Neural cell (in vitro differentiated cells): Measurements from ENCODE around the gene GJB2. TPM values are rescaled to one million over a fixed set of nuclear protein-coding genes. Genes with fewer than 3 reads are reported as not detected.

ENCODE experiments used
- H2AFZ ChIP-seq: fragments of 200-600, 300-800 bp; sonication (generic), shearing (Covaris generic); 2 replicates; pipeline ENCODE4 v1.6.0; 2014; ENCODE audit warnings: low read depth, mild to moderate bottlenecking, antibody characterized with exemption, low read length, moderate library complexity
- H3F3A ChIP-seq: fragments of 200-600 bp; shearing (Covaris generic); 2 replicates; pipeline ENCODE4 v1.6.1; 2016; ENCODE audit warnings: mild to moderate bottlenecking, moderate library complexity, mixed read lengths, antibody characterized with exemption, low read length; ENCODE audit not compliant: insufficient read depth, poor library complexity, severe bottlenecking
- H3K27ac ChIP-seq: fragments of 200-600, 300-800 bp; sonication (generic), shearing (Covaris generic); 2 replicates; pipeline ENCODE4 v1.5.1; 2014; ENCODE audit warnings: mild to moderate bottlenecking, low read length, moderate library complexity
- H3K27me3 ChIP-seq: fragments of 300-800, 200-600 bp; sonication (generic), shearing (Covaris generic); 2 replicates; pipeline ENCODE4 v1.6.0; 2014; ENCODE audit warnings: mild to moderate bottlenecking, low read depth, low read length, moderate library complexity; ENCODE audit not compliant: insufficient read depth
- H3K36me3 ChIP-seq: fragments of 300-800, 200-600 bp; sonication (generic), shearing (Covaris generic); 2 replicates; pipeline ENCODE4 v1.5.1; 2014; ENCODE audit warnings: mild to moderate bottlenecking, antibody characterized with exemption, low read length, moderate library complexity; ENCODE audit not compliant: insufficient read depth
- H3K4me2 ChIP-seq: fragments of 300-800, 200-600 bp; sonication (generic), shearing (Covaris generic); 2 replicates; pipeline ENCODE4 v1.6.0; 2014; ENCODE audit warnings: mild to moderate bottlenecking, low read length
- H3K4me3 ChIP-seq: fragments of 300-800, 200-600 bp; sonication (generic), shearing (Covaris generic); 2 replicates; pipeline ENCODE4 v1.5.1; 2014; ENCODE audit warnings: mild to moderate bottlenecking, low read length, moderate library complexity
- H3K79me2 ChIP-seq: fragments of 200-600 bp; shearing (Covaris generic); replicated peaks from 2 replicates; pipeline ENCODE4 v1.6.0; 2014; ENCODE audit warnings: mild to moderate bottlenecking, low read length, moderate library complexity; ENCODE audit not compliant: insufficient read depth
- H3K9ac ChIP-seq: fragments of 300-800, 200-600 bp; sonication (generic), shearing (Covaris generic); 2 replicates; pipeline ENCODE4 v1.6.1; 2016; ENCODE audit warnings: mild to moderate bottlenecking, low read length, mixed read lengths
- H3K9me2 ChIP-seq: fragments of 200-600 bp; shearing (Covaris generic); 2 replicates; pipeline ENCODE4 v1.6.1; 2016; ENCODE audit warnings: mild to moderate bottlenecking, low read length, mixed read lengths; ENCODE audit not compliant: insufficient read depth
- H3K9me3 ChIP-seq: fragments of 200-600, 300-800 bp; sonication (generic), shearing (Covaris generic); 2 replicates; pipeline ENCODE4 v1.6.1; 2016; ENCODE audit warnings: mild to moderate bottlenecking, mixed run types, low read length, moderate library complexity, mixed read lengths
- H4K20me1 ChIP-seq: fragments of 200-600 bp; shearing (Covaris generic); 2 replicates; pipeline ENCODE4 v1.6.1; 2016; ENCODE audit warnings: mild to moderate bottlenecking, mixed run types; ENCODE audit not compliant: insufficient read depth
- EP300 ChIP-seq: fragments of 450-650 bp; conservative IDR thresholded peaks from 2 replicates; pipeline ENCODE4 v1.6.1; 2014; ENCODE audit warnings: antibody characterized with exemption, mild to moderate bottlenecking, moderate library complexity; ENCODE audit not compliant: poor library complexity, severe bottlenecking
- EZH2 ChIP-seq: fragments of 200-600, 300-800 bp; shearing (Covaris generic), sonication (generic); IDR thresholded peaks from 2 replicates; pipeline ENCODE4 v1.6.1; 2014; ENCODE audit warnings: antibody characterized with exemption, low read length, borderline replicate concordance, mild to moderate bottlenecking; ENCODE audit not compliant: insufficient read depth, poor library complexity, severe bottlenecking
- MXI1 ChIP-seq: fragments of 450-650 bp; conservative IDR thresholded peaks from 2 replicates; pipeline ENCODE4 v1.6.1; 2014; ENCODE audit warnings: antibody characterized with exemption, mild to moderate bottlenecking; ENCODE audit not compliant: poor library complexity, severe bottlenecking
- POLR2AphosphoS5 ChIP-seq: IDR thresholded peaks from 2 replicates; pipeline ENCODE4 v1.6.1; 2012
- RAD21 ChIP-seq: fragments of 450-650 bp; conservative IDR thresholded peaks from 2 replicates; pipeline ENCODE4 v1.6.1; 2014; ENCODE audit warnings: antibody characterized with exemption, mild to moderate bottlenecking, moderate library complexity
- SMC3 ChIP-seq: fragments of 450-650 bp; conservative IDR thresholded peaks from 2 replicates; pipeline ENCODE4 v1.6.1; 2014; ENCODE audit warnings: antibody characterized with exemption, mild to moderate bottlenecking, moderate library complexity; ENCODE audit not compliant: poor library complexity
- TAF1 ChIP-seq: IDR thresholded peaks from 2 replicates; pipeline ENCODE4 v1.6.1; 2012; ENCODE audit warnings: low read depth
- polyA plus RNA-seq: library from polyadenylated mRNA; depleted of rRNA; stranded (reverse); fragments of >200 nt; gene quantifications from 2 replicates; pipeline ENCODE4 v1.2.3, GENCODE V29; 2014
- TF ChIP-seq, protein P1 (sequence below): IDR thresholded peaks from 2 replicates; pipeline ENCODE4 v1.6.1; 2012; ENCODE audit warnings: borderline replicate concordance
- TF ChIP-seq, protein P2 (sequence below): fragments of 450-650 bp; IDR thresholded peaks from 2 replicates; pipeline ENCODE4 v1.5.1; 2014; ENCODE audit warnings: antibody characterized with exemption, mild to moderate bottlenecking, moderate library complexity; ENCODE audit not compliant: poor library complexity, severe bottlenecking

Gene GJB2
- polyA plus RNA-seq, 1 donor from 2014 or later, result not detected

DNA sequence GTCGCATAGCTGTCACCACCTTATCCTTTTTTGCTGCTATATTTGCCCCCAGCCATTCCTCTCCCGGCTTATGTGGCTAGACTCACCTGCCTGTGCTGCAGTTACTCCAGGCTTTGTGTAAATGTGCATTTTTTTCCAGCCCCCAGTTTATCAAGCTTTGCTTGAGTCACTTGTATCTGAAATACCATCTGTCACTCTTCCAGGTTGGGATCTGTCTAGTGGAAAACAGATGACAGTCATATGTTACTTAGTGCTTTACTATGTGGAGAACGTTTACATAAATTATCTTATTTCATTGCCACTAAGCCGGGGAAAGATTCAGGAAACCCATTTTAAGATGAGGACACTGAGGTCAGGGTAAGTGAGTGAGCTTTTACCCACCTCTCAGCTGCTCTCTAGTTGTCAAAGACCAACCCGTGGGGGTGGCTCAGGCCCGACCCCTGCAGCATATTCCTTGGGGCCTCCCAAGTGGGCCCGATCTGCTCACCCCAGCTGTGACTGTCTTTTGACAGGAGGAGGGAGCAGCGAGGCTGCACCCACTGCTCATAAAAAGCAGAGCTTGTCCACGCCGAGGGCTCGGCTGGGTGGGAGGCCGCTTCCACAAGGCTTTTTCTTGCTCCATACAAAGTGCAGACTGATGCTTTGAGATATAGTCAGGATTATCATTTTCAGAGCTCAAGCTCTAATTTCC is 7.2 kb downstream of the GJB2 start:
- Histone ChIP-seq H3K27me3 (peaks cover 8% of the 10 kb centered on the region), H3K9me2 (no peaks in the 10 kb centered on the region), H3K79me2 (no peaks in the 10 kb centered on the region), H3K4me3 (no peak overlapping the region), H3K27ac (no peak overlapping the region), H3K36me3 (no peaks in the 10 kb centered on the region), H4K20me1 (no peaks in the 10 kb centered on the region), H2AFZ (no peak overlapping the region), H3K4me2 (no peak overlapping the region), H3K9ac (no peak overlapping the region), H3K9me3 (no peaks in the 10 kb centered on the region), H3F3A (no peaks in the 10 kb centered on the region)
- TF ChIP-seq POLR2AphosphoS5, result no peak
- no peak for TF ChIP-seq TAF1
- TF ChIP-seq EP300, result no peak
- no peak for TF ChIP-seq EZH2
- no peak for TF ChIP-seq MXI1
- no peak for TF ChIP-seq SMC3
- TF ChIP-seq, protein P1, sequence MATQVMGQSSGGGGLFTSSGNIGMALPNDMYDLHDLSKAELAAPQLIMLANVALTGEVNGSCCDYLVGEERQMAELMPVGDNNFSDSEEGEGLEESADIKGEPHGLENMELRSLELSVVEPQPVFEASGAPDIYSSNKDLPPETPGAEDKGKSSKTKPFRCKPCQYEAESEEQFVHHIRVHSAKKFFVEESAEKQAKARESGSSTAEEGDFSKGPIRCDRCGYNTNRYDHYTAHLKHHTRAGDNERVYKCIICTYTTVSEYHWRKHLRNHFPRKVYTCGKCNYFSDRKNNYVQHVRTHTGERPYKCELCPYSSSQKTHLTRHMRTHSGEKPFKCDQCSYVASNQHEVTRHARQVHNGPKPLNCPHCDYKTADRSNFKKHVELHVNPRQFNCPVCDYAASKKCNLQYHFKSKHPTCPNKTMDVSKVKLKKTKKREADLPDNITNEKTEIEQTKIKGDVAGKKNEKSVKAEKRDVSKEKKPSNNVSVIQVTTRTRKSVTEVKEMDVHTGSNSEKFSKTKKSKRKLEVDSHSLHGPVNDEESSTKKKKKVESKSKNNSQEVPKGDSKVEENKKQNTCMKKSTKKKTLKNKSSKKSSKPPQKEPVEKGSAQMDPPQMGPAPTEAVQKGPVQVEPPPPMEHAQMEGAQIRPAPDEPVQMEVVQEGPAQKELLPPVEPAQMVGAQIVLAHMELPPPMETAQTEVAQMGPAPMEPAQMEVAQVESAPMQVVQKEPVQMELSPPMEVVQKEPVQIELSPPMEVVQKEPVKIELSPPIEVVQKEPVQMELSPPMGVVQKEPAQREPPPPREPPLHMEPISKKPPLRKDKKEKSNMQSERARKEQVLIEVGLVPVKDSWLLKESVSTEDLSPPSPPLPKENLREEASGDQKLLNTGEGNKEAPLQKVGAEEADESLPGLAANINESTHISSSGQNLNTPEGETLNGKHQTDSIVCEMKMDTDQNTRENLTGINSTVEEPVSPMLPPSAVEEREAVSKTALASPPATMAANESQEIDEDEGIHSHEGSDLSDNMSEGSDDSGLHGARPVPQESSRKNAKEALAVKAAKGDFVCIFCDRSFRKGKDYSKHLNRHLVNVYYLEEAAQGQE, result no peak
- TF ChIP-seq, protein P2, sequence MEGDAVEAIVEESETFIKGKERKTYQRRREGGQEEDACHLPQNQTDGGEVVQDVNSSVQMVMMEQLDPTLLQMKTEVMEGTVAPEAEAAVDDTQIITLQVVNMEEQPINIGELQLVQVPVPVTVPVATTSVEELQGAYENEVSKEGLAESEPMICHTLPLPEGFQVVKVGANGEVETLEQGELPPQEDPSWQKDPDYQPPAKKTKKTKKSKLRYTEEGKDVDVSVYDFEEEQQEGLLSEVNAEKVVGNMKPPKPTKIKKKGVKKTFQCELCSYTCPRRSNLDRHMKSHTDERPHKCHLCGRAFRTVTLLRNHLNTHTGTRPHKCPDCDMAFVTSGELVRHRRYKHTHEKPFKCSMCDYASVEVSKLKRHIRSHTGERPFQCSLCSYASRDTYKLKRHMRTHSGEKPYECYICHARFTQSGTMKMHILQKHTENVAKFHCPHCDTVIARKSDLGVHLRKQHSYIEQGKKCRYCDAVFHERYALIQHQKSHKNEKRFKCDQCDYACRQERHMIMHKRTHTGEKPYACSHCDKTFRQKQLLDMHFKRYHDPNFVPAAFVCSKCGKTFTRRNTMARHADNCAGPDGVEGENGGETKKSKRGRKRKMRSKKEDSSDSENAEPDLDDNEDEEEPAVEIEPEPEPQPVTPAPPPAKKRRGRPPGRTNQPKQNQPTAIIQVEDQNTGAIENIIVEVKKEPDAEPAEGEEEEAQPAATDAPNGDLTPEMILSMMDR, result no peak
- TF ChIP-seq RAD21, result no peak

DNA sequence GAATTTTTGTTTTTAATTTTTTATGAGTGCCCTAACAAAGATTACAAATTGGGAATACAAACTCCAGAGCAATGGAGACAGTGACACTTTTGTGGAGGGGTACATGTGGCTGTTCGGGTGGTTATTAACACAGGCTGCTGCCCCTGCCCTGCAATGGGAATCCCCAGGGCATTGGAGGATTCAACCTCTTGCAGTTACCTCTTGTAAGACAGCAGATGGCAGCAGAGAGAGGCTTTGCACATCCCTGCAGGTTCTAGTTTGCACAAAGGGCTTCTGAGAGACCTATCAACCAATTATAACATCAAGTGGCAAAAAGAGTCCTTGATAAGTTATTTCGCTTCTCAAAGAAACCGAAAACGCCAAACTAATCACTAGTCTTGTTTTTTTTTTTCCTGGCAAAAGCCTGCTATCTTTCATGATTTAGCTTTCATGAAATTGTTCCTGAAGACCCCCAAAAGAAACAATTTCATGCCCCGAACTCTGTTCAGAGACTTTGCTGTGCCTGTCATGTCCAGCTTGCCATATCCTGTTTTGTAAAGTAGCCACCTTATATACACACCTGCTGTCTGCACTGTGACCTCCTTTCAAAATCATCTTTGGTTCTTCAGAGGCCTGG is 10.4 kb downstream of the GJB2 start:
- TF ChIP-seq, protein P1, result no peak
- TF ChIP-seq SMC3 (peak; percentile 83), RAD21 (peak; percentile 78), EZH2 (no peak), POLR2AphosphoS5 (no peak), EP300 (no peak), TAF1 (no peak), MXI1 (no peak)
- TF ChIP-seq, protein P2, result peak; percentile 87
- H3K9me2 ChIP-seq, result no peaks in the 10 kb centered on the region
- H3K9me3 ChIP-seq, result no peaks in the 10 kb centered on the region
- H3K27me3 ChIP-seq, result no peaks in the 10 kb centered on the region
- H3K27ac ChIP-seq, result no peak overlapping the region
- H2AFZ ChIP-seq, result no peak overlapping the region
- H3K4me3 ChIP-seq, result no peak overlapping the region
- no peaks in the 10 kb centered on the region for H3K36me3 ChIP-seq
- H3K79me2 ChIP-seq, result no peaks in the 10 kb centered on the region
- no peaks in the 10 kb centered on the region for H4K20me1 ChIP-seq
- no peak overlapping the region for H3K9ac ChIP-seq
- H3F3A ChIP-seq, result no peaks in the 10 kb centered on the region
- no peak overlapping the region for H3K4me2 ChIP-seq
